IMR-90 (cell line): ENCODE measurements around the gene CPEB2.

Experiments used
- BHLHE40 ChIP-seq: fragments of 150-350 bp; IDR thresholded peaks from 2 replicates; pipeline ENCODE4 v1.6.1; 2016; ENCODE audit warnings: mild to moderate bottlenecking, low read depth, low read length
- MAFK ChIP-seq: IDR thresholded peaks from 2 replicates; pipeline ENCODE4 v1.6.1; 2012; ENCODE audit warnings: low read depth, low read length, improper control_type of control experiment
- MXI1 ChIP-seq: IDR thresholded peaks from 2 replicates; pipeline ENCODE4 v1.6.1; 2012; ENCODE audit warnings: low read depth, mild to moderate bottlenecking, low read length, moderate library complexity, borderline replicate concordance
- POLR2A ChIP-seq: IDR thresholded peaks from 2 replicates; pipeline ENCODE4 v1.6.1; 2012; ENCODE audit warnings: mild to moderate bottlenecking, low read depth, low read length
- RAD21 ChIP-seq: IDR thresholded peaks from 2 replicates; pipeline ENCODE4 v1.6.1; 2012; ENCODE audit warnings: low read length, improper control_type of control experiment
- SMC3 ChIP-seq: fragments of 150-350 bp; IDR thresholded peaks from 2 replicates; pipeline ENCODE4 v1.6.1; 2016; ENCODE audit warnings: low read depth, mild to moderate bottlenecking, antibody characterized with exemption, low read length, moderate library complexity
- TF ChIP-seq, protein P1 (sequence below): conservative IDR thresholded peaks from 2 replicates; pipeline ENCODE4 v1.5.1; 2012; ENCODE audit warnings: mild to moderate bottlenecking, low read depth, low read length, improper control_type of control experiment
- TF ChIP-seq, protein P2 (sequence below): fragments of 150-350 bp; IDR thresholded peaks from 2 replicates; pipeline ENCODE4 v1.6.1; 2016; ENCODE audit warnings: low read depth, mild to moderate bottlenecking, low read length, moderate library complexity, borderline replicate concordance

DNA sequence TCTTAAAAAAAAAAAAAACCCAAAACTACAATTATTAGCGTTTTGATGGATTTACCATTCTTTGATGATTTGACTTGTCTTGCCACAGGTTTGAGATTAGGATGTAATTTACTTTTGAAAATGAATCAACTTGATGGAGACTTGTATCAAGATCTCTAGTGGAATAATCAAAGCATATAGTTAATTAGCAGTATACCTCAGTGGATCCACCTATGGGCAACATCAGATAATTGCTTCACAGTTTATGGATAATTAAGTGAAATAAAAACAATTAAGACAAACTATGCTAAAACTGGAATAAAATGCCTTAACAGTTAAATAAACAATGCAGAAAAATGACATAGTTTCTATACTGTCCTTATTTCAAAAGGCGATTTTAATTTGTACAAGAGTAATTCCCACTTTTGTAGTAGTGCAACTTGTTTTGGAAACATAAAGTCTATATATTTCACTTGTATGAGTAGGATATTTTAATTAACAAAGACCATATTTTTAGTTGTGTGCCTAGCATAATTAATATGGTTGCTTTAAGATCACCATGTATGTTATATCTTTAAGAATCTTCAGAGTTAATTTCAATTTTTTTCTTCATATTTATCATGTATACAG, 4.2 kb downstream of the CPEB2 start:
- TF ChIP-seq RAD21 (peak; percentile 29), MAFK (no peak), MXI1 (no peak), POLR2A (no peak), BHLHE40 (no peak), SMC3 (peak; percentile 24; the same call in 1 of the 2 replicates)
- TF ChIP-seq, protein P1, sequence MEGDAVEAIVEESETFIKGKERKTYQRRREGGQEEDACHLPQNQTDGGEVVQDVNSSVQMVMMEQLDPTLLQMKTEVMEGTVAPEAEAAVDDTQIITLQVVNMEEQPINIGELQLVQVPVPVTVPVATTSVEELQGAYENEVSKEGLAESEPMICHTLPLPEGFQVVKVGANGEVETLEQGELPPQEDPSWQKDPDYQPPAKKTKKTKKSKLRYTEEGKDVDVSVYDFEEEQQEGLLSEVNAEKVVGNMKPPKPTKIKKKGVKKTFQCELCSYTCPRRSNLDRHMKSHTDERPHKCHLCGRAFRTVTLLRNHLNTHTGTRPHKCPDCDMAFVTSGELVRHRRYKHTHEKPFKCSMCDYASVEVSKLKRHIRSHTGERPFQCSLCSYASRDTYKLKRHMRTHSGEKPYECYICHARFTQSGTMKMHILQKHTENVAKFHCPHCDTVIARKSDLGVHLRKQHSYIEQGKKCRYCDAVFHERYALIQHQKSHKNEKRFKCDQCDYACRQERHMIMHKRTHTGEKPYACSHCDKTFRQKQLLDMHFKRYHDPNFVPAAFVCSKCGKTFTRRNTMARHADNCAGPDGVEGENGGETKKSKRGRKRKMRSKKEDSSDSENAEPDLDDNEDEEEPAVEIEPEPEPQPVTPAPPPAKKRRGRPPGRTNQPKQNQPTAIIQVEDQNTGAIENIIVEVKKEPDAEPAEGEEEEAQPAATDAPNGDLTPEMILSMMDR: peak; percentile 42
- TF ChIP-seq, protein P2, sequence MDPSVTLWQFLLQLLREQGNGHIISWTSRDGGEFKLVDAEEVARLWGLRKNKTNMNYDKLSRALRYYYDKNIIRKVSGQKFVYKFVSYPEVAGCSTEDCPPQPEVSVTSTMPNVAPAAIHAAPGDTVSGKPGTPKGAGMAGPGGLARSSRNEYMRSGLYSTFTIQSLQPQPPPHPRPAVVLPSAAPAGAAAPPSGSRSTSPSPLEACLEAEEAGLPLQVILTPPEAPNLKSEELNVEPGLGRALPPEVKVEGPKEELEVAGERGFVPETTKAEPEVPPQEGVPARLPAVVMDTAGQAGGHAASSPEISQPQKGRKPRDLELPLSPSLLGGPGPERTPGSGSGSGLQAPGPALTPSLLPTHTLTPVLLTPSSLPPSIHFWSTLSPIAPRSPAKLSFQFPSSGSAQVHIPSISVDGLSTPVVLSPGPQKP: no peak
